ENCODE results near the gene NMRAL1.

DNA sequence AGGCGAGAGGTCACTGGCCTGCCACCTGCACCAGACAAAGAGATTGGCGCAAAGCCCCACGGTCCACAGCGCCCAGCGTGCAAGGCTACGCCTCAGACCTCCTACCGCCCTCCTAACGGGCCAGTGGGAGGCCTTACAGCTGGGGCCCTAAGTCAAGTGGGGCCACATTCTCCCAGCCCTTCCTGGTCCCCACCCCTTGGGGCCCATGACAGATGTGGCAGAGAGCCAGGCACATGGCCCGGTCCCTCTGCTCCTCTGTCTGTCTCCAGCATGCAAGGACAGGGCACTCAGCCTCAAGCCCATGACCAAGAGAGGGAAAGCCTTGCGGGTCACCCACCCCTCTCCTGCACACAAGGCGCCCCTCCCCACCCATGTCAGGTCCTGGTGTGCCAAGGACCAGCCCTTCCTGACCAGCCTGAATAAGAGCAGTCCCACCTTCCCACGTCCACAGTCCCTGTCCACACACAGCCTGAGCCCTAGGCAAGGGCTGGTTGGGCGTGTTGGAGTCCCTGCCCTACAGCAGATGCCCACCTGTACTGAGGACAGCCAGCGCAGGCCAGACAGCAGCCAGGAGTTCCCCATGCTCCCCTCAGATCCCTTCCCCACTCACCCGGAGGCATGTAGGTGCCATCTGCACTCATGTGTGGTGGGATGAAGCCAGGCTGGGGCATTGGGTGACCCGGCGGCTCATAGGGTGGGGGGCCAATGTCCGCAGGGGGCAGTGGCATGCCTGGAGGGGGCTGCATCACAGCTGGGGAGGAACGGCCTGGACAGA lies 38.8 kb upstream of the NMRAL1 start:
- TF ChIP-seq, protein P1, sequence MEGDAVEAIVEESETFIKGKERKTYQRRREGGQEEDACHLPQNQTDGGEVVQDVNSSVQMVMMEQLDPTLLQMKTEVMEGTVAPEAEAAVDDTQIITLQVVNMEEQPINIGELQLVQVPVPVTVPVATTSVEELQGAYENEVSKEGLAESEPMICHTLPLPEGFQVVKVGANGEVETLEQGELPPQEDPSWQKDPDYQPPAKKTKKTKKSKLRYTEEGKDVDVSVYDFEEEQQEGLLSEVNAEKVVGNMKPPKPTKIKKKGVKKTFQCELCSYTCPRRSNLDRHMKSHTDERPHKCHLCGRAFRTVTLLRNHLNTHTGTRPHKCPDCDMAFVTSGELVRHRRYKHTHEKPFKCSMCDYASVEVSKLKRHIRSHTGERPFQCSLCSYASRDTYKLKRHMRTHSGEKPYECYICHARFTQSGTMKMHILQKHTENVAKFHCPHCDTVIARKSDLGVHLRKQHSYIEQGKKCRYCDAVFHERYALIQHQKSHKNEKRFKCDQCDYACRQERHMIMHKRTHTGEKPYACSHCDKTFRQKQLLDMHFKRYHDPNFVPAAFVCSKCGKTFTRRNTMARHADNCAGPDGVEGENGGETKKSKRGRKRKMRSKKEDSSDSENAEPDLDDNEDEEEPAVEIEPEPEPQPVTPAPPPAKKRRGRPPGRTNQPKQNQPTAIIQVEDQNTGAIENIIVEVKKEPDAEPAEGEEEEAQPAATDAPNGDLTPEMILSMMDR (IDR thresholded peaks at IDR 0.05), result no peak
- TF ChIP-seq TCF12 (IDR thresholded peaks at IDR 0.05), result no peak
- no peak for TF ChIP-seq SMC3 (IDR thresholded peaks at IDR 0.05; ENCODE audit: low read depth, low read length)
- TF ChIP-seq, protein P2, sequence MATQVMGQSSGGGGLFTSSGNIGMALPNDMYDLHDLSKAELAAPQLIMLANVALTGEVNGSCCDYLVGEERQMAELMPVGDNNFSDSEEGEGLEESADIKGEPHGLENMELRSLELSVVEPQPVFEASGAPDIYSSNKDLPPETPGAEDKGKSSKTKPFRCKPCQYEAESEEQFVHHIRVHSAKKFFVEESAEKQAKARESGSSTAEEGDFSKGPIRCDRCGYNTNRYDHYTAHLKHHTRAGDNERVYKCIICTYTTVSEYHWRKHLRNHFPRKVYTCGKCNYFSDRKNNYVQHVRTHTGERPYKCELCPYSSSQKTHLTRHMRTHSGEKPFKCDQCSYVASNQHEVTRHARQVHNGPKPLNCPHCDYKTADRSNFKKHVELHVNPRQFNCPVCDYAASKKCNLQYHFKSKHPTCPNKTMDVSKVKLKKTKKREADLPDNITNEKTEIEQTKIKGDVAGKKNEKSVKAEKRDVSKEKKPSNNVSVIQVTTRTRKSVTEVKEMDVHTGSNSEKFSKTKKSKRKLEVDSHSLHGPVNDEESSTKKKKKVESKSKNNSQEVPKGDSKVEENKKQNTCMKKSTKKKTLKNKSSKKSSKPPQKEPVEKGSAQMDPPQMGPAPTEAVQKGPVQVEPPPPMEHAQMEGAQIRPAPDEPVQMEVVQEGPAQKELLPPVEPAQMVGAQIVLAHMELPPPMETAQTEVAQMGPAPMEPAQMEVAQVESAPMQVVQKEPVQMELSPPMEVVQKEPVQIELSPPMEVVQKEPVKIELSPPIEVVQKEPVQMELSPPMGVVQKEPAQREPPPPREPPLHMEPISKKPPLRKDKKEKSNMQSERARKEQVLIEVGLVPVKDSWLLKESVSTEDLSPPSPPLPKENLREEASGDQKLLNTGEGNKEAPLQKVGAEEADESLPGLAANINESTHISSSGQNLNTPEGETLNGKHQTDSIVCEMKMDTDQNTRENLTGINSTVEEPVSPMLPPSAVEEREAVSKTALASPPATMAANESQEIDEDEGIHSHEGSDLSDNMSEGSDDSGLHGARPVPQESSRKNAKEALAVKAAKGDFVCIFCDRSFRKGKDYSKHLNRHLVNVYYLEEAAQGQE (IDR thresholded peaks at IDR 0.05; ENCODE audit: low read depth, low read length), result no peak
- TF ChIP-seq RFX5 (IDR thresholded peaks at IDR 0.05; ENCODE audit: low read length), result no peak
- TF ChIP-seq POLR2AphosphoS5 (IDR thresholded peaks at IDR 0.05; ENCODE audit: low read depth, low read length), result no peak
- TF ChIP-seq FOSL2 (IDR thresholded peaks at IDR 0.05; ENCODE audit: borderline replicate concordance, low read depth), result no peak
- TF ChIP-seq, protein P3, sequence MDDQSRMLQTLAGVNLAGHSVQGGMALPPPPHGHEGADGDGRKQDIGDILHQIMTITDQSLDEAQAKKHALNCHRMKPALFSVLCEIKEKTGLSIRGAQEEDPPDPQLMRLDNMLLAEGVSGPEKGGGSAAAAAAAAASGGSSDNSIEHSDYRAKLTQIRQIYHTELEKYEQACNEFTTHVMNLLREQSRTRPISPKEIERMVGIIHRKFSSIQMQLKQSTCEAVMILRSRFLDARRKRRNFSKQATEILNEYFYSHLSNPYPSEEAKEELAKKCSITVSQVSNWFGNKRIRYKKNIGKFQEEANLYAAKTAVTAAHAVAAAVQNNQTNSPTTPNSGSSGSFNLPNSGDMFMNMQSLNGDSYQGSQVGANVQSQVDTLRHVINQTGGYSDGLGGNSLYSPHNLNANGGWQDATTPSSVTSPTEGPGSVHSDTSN (IDR thresholded peaks at IDR 0.05), result no peak
- no peak for TF ChIP-seq NRF1 (IDR thresholded peaks at IDR 0.05; ENCODE audit: low read depth, low read length)
- TF ChIP-seq TEAD4 (IDR thresholded peaks at IDR 0.05; ENCODE audit: borderline replicate concordance, insufficient read depth), result no peak
- no peak for TF ChIP-seq EZH2phosphoT487 (IDR thresholded peaks at IDR 0.05; ENCODE audit: borderline replicate concordance, low read depth)
- no peak for TF ChIP-seq EP300 (IDR thresholded peaks at IDR 0.05; ENCODE audit: borderline replicate concordance in 1 of 2, low read depth in 1 of 2, low read length in 1 of 2)
- TF ChIP-seq SIN3A (IDR thresholded peaks at IDR 0.05; ENCODE audit: borderline replicate concordance, low read depth, low read length), result no peak
- no peak for TF ChIP-seq CHD2 (IDR thresholded peaks at IDR 0.05; ENCODE audit: low read length, partially characterized antibody)
